IPS-15b (cell line): ENCODE measurements around the gene VWA3B.

Experiments
- H3K27me3 ChIP-seq: one replicate; pipeline ENCODE4 v1.6.1; 2013; ENCODE audit warnings: low read length; ENCODE audit not compliant: control insufficient read depth, insufficient read depth
- H3K36me3 ChIP-seq: one replicate; pipeline ENCODE4 v1.6.1; 2013; ENCODE audit warnings: low read length; ENCODE audit not compliant: control insufficient read depth, insufficient read depth
- H3K4me1 ChIP-seq: one replicate; pipeline ENCODE4 v1.6.1; 2013; ENCODE audit warnings: mild to moderate bottlenecking, low read length; ENCODE audit not compliant: control insufficient read depth, insufficient read depth
- H3K4me3 ChIP-seq: one replicate; pipeline ENCODE4 v1.5.1; 2013; ENCODE audit warnings: low read depth, low read length
- H3K9ac ChIP-seq: one replicate; pipeline ENCODE4 v1.6.1; 2013; ENCODE audit warnings: low read depth, mild to moderate bottlenecking, low read length
- H3K9me3 ChIP-seq: one replicate; pipeline ENCODE4 v1.6.1; 2013; ENCODE audit warnings: mild to moderate bottlenecking, low read length; ENCODE audit not compliant: control insufficient read depth, insufficient read depth

VWA3B gene

GRCh38 chr2:98334439-98335078 is 247.6 kb downstream of the VWA3B start:
- Histone ChIP-seq H3K36me3 (no peaks in the 10 kb centered on the region), H3K4me1 (peaks cover 20% of the 10 kb centered on the region), H3K9ac (no peak overlapping the region), H3K27me3 (peaks cover 12% of the 10 kb centered on the region), H3K9me3 (no peaks in the 10 kb centered on the region), H3K4me3 (peak overlapping the region; percentile 16)

GRCh38 chr2:98335271-98335670 is 248.3 kb downstream of the VWA3B start:
- Histone ChIP-seq H3K9me3 (no peaks in the 10 kb centered on the region), H3K4me1 (peaks cover 20% of the 10 kb centered on the region), H3K36me3 (no peaks in the 10 kb centered on the region), H3K27me3 (peaks cover 12% of the 10 kb centered on the region), H3K9ac (no peak overlapping the region), H3K4me3 (no peak overlapping the region)

GRCh38 chr2:98341241-98341640 is 254.3 kb downstream of the VWA3B start:
- no peaks in the 10 kb centered on the region for H3K36me3 ChIP-seq
- H3K9me3 ChIP-seq, result no peaks in the 10 kb centered on the region
- H3K9ac ChIP-seq, result no peak overlapping the region
- no peaks in the 10 kb centered on the region for H3K4me1 ChIP-seq
- peaks cover 43% of the 10 kb centered on the region for H3K27me3 ChIP-seq
- no peak overlapping the region for H3K4me3 ChIP-seq

DNA sequence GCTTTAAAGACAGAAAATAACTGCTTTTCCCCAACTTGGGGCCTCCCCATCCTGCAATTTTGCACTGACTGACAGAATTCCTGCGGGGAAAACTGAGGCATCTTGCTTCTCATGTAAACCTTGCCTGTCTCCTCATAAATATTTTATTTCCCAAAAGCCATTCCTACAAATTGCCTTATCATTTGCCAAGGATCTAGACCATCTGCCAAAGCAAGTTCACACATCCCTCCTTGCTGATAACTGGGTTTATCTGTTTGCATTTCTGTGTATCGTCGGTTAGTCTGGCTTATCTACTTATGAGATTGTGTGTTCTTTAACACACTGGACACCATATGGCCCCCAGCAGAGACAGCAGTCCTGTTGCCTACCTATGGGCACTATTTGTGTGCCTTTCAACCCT is 256.3 kb downstream of the VWA3B start:
- Histone ChIP-seq H3K9me3 (no peaks in the 10 kb centered on the region), H3K36me3 (no peaks in the 10 kb centered on the region), H3K27me3 (peaks cover 58% of the 10 kb centered on the region), H3K9ac (no peak overlapping the region), H3K4me1 (peaks cover 5% of the 10 kb centered on the region), H3K4me3 (no peak overlapping the region)

- no peak within 1 kb of the TSS for H3K9ac ChIP-seq
- peaks cover 8% of the 10 kb centered on the region for H3K4me1 ChIP-seq
- H3K36me3 ChIP-seq, result no peaks in the 10 kb centered on the region
- H3K27me3 ChIP-seq, result peaks cover 84% of the 10 kb centered on the region
- peak within 1 kb of the TSS; percentile 60 for H3K4me3 ChIP-seq
- H3K9me3 ChIP-seq, result no peaks in the 10 kb centered on the region
Measured at GRCh38 chr2:98346311-98347236, 259.6 kb downstream of the VWA3B start, which contains the start of gene CNGA3. Gene CNGA3, plus strand, starts transcription at chr2:98346456. Its CDS starts 23,520 bp downstream, at chr2:98369976.

DNA sequence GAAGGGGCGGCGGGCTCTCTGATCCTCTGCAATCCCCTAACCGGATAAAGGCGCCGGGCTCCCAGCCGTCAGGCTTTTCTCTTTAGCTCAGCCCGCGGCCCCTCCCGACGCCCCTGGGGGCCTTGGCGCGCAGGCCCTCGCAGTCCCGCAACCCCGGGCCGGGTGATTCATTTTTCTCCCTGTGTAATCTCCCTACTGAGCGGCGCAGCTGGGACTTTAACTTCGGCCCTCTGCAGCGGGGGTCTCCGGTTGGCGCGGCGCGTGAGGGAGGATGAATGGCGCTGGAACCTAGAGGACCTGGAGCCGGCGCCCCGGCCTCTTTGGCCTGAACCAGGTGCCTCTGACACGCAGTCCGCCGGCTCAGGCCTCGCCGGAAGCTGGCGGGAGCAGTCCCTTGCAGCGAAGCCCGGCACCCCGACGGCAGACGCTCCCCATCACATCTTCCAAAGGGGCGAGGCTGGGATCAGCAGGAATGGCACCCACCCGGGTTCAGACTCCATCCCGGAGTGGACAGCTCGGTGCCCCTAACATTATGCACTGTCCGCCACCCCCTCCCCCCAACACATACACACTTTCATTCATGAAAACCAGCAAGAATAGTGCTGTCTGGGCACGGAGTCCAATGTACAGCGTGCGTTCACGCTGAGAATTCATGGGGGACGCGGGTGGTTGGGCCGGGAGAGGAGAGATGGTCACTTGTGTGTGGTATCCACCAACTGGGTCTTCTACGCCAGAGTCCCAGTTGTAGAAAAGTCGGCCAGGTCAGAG is 260.5 kb downstream of the VWA3B start:
- Histone ChIP-seq H3K4me1 (peaks cover 8% of the 10 kb centered on the region), H3K27me3 (peaks cover 82% of the 10 kb centered on the region), H3K4me3 (peak overlapping the region; percentile 60), H3K9me3 (no peaks in the 10 kb centered on the region), H3K36me3 (no peaks in the 10 kb centered on the region), H3K9ac (no peak overlapping the region)

DNA sequence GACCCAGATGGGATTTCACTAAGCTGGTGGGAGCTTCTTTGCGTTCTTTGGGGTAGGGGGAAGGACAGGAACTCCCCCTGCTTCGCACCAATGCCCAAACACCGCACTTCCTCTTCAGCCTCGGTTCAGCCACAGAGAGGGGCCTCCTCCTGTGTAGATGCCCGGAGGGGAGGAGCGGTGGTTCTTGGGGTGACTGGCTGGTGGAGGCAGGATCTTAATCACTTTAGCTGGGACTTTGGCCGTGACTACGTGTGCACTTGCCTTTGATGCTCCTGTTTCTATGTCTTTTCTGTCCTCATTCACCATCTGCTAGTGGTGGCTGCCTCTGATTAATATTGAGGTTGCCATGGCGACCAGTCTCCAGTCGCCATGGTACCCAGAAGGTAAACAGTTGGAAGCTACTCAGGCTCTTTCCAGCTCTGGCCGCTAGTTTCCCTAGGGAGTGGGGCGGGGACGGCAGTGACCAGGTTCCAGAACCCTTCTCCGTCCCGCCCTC is 261.1 kb downstream of the VWA3B start:
- peaks cover 8% of the 10 kb centered on the region for H3K4me1 ChIP-seq
- H3K9ac ChIP-seq, result no peak overlapping the region
- no peaks in the 10 kb centered on the region for H3K9me3 ChIP-seq
- H3K27me3 ChIP-seq, result peaks cover 76% of the 10 kb centered on the region
- peak overlapping the region; percentile 60 for H3K4me3 ChIP-seq
- H3K36me3 ChIP-seq, result no peaks in the 10 kb centered on the region

DNA sequence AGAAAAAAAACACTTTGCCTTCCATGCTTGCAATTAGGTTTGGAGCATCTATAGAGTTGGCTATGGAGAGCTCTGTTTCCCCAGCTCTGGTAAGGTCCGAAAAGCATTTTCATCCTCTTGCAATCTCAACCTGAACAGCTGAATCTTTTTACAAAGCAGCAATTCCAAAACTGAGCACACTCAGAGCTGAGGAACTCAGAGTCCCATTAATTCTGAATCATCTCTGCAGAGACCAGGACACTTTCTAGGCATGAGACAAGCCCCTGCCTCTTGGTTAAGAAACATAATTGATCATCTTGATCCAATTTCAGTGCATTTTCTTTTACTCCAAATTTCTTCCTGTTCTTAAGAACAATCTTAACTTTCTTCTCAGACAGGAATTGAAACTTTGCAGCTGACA is 263.4 kb downstream of the VWA3B start:
- no peaks in the 10 kb centered on the region for H3K9me3 ChIP-seq
- H3K4me1 ChIP-seq, result peaks cover 8% of the 10 kb centered on the region
- H3K4me3 ChIP-seq, result no peak overlapping the region
- H3K36me3 ChIP-seq, result no peaks in the 10 kb centered on the region
- H3K9ac ChIP-seq, result no peak overlapping the region
- peaks cover 53% of the 10 kb centered on the region for H3K27me3 ChIP-seq

- Histone ChIP-seq H3K9me3 (no peaks in the 10 kb centered on the region), H3K27me3 (peaks cover 5% of the 10 kb centered on the region), H3K4me1 (no peaks in the 10 kb centered on the region), H3K4me3 (no peak overlapping the region), H3K9ac (no peak overlapping the region), H3K36me3 (no peaks in the 10 kb centered on the region)
Measured at GRCh38 chr2:98355881-98356280, 268.9 kb downstream of the VWA3B start.

GRCh38 chr2:98356729-98357128 is 269.8 kb downstream of the VWA3B start:
- Histone ChIP-seq H3K9ac (no peak overlapping the region), H3K4me1 (no peaks in the 10 kb centered on the region), H3K36me3 (no peaks in the 10 kb centered on the region), H3K4me3 (no peak overlapping the region), H3K27me3 (peaks cover 5% of the 10 kb centered on the region), H3K9me3 (no peaks in the 10 kb centered on the region)

- H3K9ac ChIP-seq, result no peak overlapping the region
- peaks cover 5% of the 10 kb centered on the region for H3K27me3 ChIP-seq
- H3K36me3 ChIP-seq, result no peaks in the 10 kb centered on the region
- no peaks in the 10 kb centered on the region for H3K4me1 ChIP-seq
- H3K4me3 ChIP-seq, result no peak overlapping the region
- H3K9me3 ChIP-seq, result no peaks in the 10 kb centered on the region
Measured at GRCh38 chr2:98357849-98358248, 270.9 kb downstream of the VWA3B start.
